Endometrial microvascular endothelial cells (primary cell): ENCODE data around the gene RRP9. TPM values are rescaled to one million over a fixed set of nuclear protein-coding genes. Genes with fewer than 3 reads are reported as not detected.

Experiments used
- in situ Hi-C: cut with HindIII; loops from 2 replicates; pipeline ENCODE4 v1.10.0; 2017; ENCODE audit warnings: low sequenced_read_pairs, low pct_unique_long_range_greater_than_20kb; ENCODE audit errors: inconsistent ontology term
- total RNA-seq: library from RNA; depleted of rRNA; stranded (reverse); fragments of >200 nt; gene quantifications from one replicate; pipeline ENCODE4 v1.2.3, GENCODE V29; 2015; ENCODE audit errors: inconsistent ontology term

Gene RRP9, protein sequence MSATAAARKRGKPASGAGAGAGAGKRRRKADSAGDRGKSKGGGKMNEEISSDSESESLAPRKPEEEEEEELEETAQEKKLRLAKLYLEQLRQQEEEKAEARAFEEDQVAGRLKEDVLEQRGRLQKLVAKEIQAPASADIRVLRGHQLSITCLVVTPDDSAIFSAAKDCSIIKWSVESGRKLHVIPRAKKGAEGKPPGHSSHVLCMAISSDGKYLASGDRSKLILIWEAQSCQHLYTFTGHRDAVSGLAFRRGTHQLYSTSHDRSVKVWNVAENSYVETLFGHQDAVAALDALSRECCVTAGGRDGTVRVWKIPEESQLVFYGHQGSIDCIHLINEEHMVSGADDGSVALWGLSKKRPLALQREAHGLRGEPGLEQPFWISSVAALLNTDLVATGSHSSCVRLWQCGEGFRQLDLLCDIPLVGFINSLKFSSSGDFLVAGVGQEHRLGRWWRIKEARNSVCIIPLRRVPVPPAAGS
- total RNA-seq = 29.0 TPM

DNA sequence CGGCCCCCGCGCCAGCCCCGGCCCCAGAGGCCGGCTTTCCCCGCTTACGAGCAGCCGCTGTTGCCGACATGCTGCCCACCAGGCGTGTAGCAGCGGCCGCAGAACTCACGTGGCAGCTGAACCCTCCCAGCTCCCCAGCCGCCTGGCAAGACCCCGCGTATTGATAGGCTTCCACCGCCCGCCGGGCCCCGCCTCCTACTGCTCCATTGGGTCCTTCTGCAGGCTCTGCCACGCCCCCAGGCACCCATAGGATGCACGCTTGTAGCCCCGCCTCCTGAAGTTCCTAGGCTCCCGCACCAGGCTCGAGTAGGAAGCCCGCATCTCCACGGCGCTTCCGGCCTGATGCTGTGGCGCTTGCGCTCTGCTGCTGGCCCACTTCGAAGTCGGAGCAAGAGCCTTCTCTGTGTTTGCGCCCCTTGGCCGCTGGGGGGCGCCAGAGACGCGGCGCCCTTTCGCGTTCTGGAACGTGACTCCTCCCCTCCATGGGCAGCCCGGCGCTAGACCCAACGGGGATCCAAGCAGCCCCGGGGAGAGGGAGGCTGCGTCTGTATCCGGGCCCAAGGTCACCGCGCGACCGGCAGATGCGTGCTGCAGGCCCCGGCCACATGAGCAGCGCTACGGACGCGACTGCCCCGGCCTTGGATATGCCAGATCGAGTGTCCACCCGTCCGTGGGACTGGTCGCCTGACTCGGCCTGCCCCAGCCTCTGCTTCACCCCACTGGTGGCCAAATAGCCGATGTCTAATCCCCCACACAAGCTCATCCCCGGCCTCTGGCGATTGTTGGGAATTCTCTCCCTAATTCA, at the start of gene RRP9, which contains the start of gene PARP3:
TSS of gene RRP9 (minus strand) at position 107 of the 805 bp plus-strand sequence. CDS start at position 70, 37 bp downstream.
TSS of gene PARP3 (plus strand) at position 566 of the 805 bp plus-strand sequence. CDS start 993 bp downstream, outside the sequence.
- in situ Hi-C loops = no loop called here

DNA sequence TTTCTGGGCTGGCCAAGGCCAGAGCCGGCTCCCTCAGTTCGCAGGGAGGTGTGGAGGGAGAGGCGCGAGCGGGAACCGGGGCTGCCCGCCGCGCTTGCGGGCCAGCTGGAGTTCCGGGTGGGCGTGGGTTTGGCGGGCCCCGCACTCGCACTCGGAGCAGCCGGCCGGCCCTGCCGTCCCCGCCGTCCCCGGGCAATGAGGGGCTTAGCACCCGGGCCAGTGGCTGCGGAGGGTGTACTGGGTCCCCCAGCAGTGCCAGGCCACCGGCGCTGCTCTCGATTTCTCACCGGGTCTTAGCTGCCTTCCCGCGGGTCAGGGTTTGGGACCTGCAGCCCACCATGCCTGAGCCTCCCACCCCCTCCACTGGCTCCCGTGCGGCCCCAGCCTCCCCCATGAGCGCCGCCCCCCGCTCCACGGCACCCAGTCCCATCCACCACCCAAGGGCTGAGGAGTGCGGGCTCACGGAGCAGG, 48.8 kb upstream of the RRP9 start:
- in situ Hi-C loops = loop anchor here (10.0 kb wide), 1 partner anchor 154 kb away; no protein-coding TSS in a partner anchor

DNA sequence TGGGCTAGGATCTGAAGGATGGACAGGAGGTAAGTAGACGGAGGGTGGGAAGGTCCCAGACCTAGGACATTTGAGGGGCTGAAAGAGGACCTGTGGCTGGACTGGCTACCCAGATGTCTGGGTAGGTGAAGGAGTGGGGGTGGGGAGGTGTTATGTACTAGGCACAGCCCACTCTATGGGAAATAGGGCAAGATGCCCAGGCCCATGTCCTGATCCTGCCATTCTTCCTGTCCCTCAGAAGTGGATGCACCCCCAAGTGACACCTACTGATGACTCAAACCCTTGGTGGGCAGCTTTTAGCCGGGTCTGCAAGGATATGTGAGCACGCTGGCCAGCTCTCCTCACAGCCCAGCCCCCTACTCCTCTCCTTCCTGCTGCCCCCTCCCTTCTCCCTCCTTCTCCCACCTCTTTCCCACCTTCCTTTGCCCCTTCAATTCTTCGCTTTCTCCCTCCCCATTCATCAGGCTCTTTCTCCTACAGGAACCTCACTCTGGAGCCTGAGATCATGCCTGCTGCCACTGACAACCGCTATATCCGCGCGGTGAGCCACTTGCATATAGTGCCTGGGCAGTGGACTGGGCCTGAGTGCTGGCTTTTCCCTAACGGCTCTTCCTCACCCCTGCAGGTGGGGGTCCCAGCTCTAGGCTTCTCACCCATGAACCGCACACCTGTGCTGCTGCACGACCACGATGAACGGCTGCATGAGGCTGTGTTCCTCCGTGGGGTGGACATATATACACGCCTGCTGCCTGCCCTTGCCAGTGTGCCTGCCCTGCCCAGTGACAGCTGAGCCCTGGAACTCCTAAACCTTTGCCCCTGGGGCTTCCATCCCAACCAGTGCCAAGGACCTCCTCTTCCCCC, 46.8 kb upstream of the RRP9 start:
- in situ Hi-C loops = no loop called here

DNA sequence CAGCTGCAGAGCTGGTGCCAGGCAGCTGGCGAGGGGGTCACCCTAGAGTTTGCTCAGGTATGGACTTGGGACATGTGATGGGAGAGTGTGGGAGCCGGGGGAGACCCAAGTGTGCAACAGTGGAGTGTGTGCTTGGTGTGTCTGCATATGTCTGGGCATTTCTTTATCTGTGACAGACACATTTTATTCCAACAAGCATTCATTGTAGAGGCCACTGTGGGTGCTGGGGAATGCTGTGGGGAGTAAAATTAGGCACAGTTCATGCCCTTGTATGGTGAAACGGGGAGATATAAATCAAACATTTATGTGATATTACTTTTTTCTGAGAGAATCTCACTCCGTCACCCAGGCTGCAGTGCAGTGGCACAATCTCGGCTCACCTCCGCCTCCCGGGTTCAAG, 45.9 kb upstream of the RRP9 start:
- in situ Hi-C loops = no loop called here

DNA sequence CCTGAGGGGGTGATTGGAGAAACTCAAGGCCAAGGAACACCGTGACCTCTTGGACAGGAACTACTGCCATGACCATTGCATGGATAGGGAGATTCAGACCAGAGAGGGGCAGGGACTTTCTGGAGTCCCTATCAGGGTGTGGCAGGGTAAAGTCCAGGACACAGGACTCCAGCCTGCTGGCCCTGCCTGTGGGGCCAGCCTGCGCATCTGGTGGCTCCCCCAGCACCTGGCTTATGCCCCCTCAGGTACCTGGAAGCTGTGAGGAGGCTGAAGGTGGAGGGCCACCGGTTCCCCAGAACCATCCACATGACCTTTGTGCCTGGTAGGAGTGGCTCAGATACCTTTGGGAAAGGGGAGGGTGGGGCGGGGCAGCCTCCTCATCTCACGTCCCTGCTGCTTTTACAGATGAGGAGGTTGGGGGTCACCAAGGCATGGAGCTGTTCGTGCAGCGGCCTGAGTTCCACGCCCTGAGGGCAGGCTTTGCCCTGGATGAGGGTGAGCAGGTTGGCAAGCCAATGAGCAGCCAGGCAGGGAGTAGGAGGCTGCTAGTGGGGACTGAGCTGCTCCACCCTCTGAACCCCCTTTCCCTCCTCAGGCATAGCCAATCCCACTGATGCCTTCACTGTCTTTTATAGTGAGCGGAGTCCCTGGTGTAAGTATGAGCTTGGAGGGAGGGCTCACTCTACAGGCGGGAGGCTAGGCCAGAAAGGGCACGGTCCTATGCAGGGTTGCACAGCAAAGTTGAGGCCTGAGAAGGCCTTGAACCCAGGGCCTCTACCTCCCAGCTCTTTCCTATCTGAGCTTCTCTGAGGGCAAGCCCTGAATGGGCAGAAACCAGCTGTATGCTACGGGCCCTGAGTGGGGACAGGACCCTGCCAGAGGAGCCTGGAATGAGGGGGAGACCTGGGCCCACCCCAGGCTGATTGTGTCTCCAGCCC, 44.6 kb upstream of the RRP9 start:
- in situ Hi-C loops = no loop called here

DNA sequence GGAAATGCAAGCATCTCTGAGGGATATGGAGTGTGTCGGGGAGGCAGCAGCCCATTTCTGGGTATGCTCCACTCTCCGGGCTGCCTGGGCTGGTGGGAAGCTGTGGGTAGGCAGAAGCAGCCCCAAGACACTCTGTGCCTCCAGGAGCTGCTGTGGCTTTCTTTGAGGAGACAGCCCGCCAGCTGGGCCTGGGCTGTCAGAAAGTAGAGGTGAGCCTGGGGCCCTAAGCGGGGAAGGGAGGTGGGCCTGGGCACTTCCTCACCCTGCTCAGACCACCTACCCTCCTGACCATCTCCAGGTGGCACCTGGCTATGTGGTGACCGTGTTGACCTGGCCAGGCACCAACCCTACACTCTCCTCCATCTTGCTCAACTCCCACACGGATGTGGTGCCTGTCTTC, 43.4 kb upstream of the RRP9 start:
- in situ Hi-C loops = no loop called here

DNA sequence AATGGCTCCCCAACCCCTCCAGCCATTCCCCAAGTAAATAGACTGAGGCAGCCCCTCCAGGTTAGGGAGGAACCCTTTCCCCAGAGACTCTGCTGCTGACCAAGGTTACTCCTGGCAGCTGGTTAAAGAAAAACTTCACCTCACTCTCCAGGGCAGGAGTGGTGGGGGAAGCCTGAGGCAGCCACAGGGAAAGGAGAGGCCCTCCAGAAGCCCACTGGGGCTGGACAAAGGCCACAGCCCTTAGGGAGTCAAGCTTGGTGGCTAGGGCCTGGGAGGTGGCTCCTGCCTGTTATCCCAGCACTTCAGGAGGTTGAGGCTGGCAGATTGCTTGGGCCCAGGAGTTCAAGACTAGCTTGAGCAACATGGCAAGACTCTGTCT, 42.6 kb upstream of the RRP9 start:
- in situ Hi-C loops = no loop called here

DNA sequence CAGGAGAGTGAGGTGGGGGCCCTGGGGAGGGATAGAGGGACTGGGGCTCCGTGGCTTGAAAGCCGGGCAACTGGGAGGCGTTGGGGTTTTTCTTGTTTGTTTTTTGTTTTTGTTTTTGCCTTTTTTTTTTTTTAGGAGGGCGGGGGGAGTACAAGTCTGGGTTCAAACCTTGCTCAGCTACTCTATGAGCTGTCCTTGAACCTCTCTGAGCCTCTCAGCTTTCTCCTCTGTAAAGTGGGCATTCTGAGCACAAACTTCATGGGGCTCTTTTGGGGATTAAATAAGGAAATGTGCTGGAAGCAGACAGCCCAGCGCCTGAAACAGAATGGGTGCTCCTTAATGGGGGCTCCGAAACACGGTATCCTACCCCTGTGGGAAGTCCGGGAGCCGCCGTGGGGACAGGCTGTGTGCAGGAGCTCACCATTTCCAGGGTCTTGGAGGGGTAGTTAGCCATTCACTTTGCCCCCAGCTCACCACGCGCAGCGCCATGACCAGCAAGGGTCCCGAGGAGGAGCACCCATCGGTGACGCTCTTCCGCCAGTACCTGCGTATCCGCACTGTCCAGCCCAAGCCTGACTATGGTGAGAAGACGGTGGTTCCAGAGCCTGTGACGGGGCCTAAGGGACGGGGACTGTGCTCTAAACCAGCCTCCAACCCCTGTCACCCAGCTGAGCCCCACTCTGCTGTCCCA, 42.0 kb upstream of the RRP9 start:
- in situ Hi-C loops = no loop called here

DNA sequence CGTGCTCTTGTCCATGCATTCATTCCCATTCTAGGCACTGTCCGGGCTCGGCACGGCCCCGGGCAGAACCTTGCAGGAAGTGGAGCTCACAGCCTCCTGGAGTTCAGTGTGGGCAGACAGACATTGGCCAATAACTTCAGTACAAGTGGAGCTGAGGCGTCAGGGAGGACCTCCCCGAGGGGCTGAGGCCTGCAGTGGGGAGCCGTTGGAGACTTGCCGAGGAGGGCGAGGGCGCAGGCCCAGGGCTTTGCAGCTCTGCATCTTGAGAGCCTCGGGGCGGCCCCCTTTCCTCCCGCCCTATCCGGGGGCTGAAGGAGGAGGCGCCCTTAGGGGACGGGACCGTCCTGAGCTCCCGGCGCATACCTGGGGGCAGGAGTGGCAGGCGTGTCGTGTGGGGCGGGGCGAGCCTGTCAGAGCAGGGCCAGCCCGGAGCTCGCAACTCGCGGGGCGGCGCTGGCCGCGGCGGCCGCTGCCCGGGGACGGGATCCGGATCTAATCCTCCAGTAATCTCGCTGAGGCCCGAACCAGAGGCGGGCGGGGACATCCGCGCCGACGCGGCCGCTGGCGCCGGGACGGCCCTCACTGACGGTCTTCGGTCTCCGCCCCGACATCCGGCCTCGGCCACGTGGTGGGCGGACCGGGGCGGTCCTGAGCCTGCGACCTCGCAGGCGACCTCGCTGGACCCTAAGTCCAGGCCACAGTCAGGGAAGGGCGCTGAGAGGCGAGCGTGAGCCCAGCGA, 41.3 kb upstream of the RRP9 start, which contains the start of gene ACY1:
TSS of gene ACY1 (plus strand) at position 698 of the 740 bp plus-strand sequence. CDS start 530 bp downstream, outside the sequence.
- in situ Hi-C loops = no loop called here

DNA sequence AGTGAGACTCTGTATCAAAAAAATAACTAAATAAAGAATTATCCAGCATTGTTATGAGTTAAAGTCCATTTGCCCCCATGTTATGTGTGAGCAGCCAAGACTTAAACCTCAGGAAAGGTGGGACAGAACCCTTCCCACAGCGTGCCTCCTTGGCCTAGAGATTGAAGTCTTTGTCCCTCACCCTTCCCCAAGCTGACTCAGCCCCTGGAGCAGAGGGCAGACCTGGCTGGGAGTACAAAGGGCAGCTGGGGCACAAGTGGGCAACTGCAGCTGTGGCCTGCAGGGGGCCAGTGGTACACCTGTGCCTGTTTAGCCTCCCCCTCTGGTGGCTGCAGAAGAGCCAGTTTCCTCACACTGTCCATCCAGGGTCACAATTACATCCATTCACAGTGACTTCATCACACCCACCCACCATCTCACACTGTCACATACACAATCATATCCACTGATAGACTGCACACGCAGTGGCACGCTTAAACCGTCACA, 40.7 kb upstream of the RRP9 start:
- in situ Hi-C loops = no loop called here

DNA sequence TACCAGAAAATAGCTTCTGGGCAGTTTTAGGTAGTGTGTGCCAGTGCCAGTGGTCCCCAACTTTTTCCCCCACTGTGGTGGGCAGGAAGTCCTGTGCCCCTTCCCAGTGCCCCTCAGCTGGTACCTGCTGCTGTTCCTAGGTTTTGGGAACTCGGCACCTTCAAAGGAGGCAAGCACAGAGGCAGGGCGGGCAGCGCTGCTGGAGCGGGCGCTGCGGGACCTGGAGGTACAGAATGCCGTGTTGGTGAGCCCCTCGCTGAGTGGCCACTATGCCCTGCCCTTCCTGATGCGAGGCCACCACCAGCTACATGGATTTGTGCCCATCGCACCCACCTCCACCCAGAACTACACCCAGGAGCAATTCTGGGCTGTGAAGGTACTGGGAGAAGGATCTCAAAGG, 38.5 kb upstream of the RRP9 start:
- in situ Hi-C loops = no loop called here

DNA sequence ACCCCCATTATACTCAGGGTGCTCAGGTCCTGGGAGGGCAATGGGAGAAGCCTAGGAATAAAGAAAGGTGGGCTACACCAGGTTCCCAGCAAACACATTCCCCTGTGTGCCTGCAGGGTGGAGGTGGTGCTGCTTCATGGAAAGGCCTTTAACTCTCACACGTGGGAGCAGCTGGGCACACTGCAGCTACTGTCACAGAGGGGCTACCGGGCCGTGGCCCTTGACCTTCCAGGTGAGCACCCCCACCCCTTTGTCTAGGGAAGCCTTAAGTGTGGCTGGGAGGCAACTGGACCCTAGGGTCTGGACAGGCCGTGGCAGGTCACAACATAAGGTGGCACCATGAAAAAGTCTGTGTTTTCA, 36.4 kb upstream of the RRP9 start:
- in situ Hi-C loops = no loop called here

DNA sequence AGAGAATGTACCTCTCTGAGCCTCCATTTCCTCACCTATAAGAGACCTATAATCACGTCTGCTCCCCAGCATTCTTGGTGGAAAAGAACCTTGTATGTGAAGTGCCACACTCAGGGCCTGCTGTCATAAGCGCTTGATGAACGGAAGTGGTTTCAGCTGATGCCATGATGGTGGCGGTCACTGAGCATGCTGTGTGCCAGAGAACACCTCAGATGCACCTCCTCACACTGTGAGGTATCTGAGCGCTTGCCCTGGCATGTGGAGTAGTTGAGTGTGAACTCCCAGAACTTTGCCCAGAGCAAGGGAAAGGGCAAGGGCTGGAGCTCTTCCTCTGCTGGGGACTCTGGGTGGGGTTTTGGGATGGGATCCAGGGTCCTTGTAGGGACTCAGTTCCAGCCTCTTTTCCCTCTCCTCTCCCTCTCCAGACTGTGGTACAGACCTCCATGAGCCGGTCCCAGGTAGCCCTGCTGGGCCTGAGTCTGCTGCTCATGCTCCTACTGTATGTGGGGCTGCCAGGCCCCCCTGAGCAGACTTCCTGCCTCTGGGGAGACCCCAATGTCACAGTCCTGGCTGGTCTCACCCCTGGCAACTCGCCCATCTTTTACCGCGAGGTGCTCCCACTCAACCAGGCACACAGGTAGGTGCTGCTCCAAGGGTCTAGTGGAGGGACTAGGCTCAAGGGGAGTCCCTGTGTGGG, 35.9 kb upstream of the RRP9 start:
- in situ Hi-C loops = no loop called here

DNA sequence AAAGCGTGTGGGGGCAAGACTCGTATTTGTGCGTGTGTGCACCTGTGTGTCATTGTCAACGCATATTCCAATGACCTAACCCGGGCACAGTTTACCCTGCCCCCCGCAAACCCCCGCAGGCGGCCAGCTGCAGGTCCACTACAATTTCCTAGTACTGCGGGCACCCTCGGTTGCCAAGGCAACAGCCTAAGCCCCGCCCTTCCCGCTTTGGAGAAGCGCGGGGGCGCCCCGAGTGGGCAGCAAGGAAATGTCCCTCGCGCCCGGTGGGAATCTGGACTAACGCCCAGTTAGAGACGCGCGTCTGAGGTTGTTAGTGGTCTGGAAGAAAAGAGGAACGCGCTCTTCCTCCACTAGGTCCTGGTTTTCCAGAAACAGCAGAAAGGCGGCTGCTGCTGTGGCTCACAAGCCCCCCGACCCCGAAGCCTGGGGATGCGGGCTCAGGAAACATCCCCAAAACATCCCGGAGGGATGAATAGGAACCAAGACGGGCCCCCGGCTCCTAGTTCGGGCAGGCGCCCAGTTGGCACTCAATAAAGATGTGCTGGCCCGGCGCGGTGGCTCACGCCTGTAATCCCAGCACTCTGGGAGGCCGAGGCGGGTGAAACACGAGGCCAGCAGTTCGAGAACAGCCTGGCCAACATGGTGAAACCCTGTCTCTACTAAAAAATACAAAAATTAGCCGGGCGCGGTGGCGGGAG, 34.3 kb upstream of the RRP9 start:
- in situ Hi-C loops = no loop called here
